Measurements from ENCODE around the gene PSMB8.
A peak's percentile ranks its signal among the peaks of the same experiment; 100 is the strongest.

PSMB8 gene

GRCh38 chr6:32825966-32826365 is 17.9 kb downstream of the PSMB8 start:
- Histone ChIP-seq H3K9me3 (ENCODE audit: low read length) (no peaks in the 10 kb centered on the region), H3K79me2 (ENCODE audit: insufficient read depth, low read length) (no peaks in the 10 kb centered on the region), H3K9me2 (ENCODE audit: low read depth, low read length) (no peaks in the 10 kb centered on the region), H3K4me2 (ENCODE audit: low read length) (no peak overlapping the region), H3K4me3 (ENCODE audit: low read depth, low read length, poor library complexity, severe bottlenecking) (no peak overlapping the region), H3K36me3 (ENCODE audit: insufficient read depth, low read length) (peaks cover 41% of the 10 kb centered on the region), H3K9ac (ENCODE audit: low read length) (no peak overlapping the region), H3F3A (ENCODE audit: insufficient read depth, low read length) (no peaks in the 10 kb centered on the region), H3K4me1 (ENCODE audit: insufficient read depth, low read length, severe bottlenecking) (peaks cover 10% of the 10 kb centered on the region), H3K27me3 (ENCODE audit: insufficient read depth, low read length) (no peaks in the 10 kb centered on the region), H4K20me1 (ENCODE audit: insufficient read depth, low read length) (no peaks in the 10 kb centered on the region), H3K27ac (ENCODE audit: low read depth, low read length, poor library complexity, severe bottlenecking) (no peak overlapping the region), H2AFZ (ENCODE audit: low read length) (no peak overlapping the region)
- peak; percentile 26; the same call in 1 of the 2 replicates for TF ChIP-seq CTCF (IDR thresholded peaks at IDR 0.05; ENCODE audit: low read length)
- TF ChIP-seq EZH2 (IDR thresholded peaks at IDR 0.05; ENCODE audit: borderline replicate concordance, low read length): no peak

- no peaks in the 10 kb centered on the region for H3K9me3 ChIP-seq (ENCODE audit: low read length)
- H3K27ac ChIP-seq (ENCODE audit: low read depth, low read length, poor library complexity, severe bottlenecking): peak overlapping the region; percentile 36
- no peak overlapping the region for H3K4me2 ChIP-seq (ENCODE audit: low read length)
- H3K27me3 ChIP-seq (ENCODE audit: insufficient read depth, low read length): no peaks in the 10 kb centered on the region
- no peaks in the 10 kb centered on the region for H4K20me1 ChIP-seq (ENCODE audit: insufficient read depth, low read length)
- no peaks in the 10 kb centered on the region for H3K79me2 ChIP-seq (ENCODE audit: insufficient read depth, low read length)
- no peaks in the 10 kb centered on the region for H3K36me3 ChIP-seq (ENCODE audit: insufficient read depth, low read length)
- no peak for TF ChIP-seq CTCF (IDR thresholded peaks at IDR 0.05; ENCODE audit: low read length)
- no peak for TF ChIP-seq EZH2 (IDR thresholded peaks at IDR 0.05; ENCODE audit: borderline replicate concordance, low read length)
- peaks cover 72% of the 10 kb centered on the region for H3K4me1 ChIP-seq (ENCODE audit: insufficient read depth, low read length, severe bottlenecking)
- no peaks in the 10 kb centered on the region for H3F3A ChIP-seq (ENCODE audit: insufficient read depth, low read length)
- H2AFZ ChIP-seq (ENCODE audit: low read length): no peak overlapping the region
- H3K9ac ChIP-seq (ENCODE audit: low read length): no peak overlapping the region
- H3K9me2 ChIP-seq (ENCODE audit: low read depth, low read length): no peaks in the 10 kb centered on the region
- H3K4me3 ChIP-seq (ENCODE audit: low read depth, low read length, poor library complexity, severe bottlenecking): no peak overlapping the region
Observed at GRCh38 chr6:32819729-32820128, 24.1 kb downstream of the PSMB8 start.

- Histone ChIP-seq H2AFZ (ENCODE audit: low read length) (no peak overlapping the region), H3K4me1 (ENCODE audit: insufficient read depth, low read length, severe bottlenecking) (peaks cover 74% of the 10 kb centered on the region), H3K9me2 (ENCODE audit: low read depth, low read length) (no peaks in the 10 kb centered on the region), H3K79me2 (ENCODE audit: insufficient read depth, low read length) (no peaks in the 10 kb centered on the region), H3K4me2 (ENCODE audit: low read length) (no peak overlapping the region; the same call in 1 of the 2 replicates), H3K9me3 (ENCODE audit: low read length) (no peaks in the 10 kb centered on the region), H3K4me3 (ENCODE audit: low read depth, low read length, poor library complexity, severe bottlenecking) (no peak overlapping the region), H3K27me3 (ENCODE audit: insufficient read depth, low read length) (no peaks in the 10 kb centered on the region), H4K20me1 (ENCODE audit: insufficient read depth, low read length) (no peaks in the 10 kb centered on the region), H3K9ac (ENCODE audit: low read length) (no peak overlapping the region), H3K27ac (ENCODE audit: low read depth, low read length, poor library complexity, severe bottlenecking) (peak overlapping the region; percentile 36), H3K36me3 (ENCODE audit: insufficient read depth, low read length) (peaks cover 5% of the 10 kb centered on the region; the same call in 1 of the 2 replicates), H3F3A (ENCODE audit: insufficient read depth, low read length) (no peaks in the 10 kb centered on the region)
- TF ChIP-seq CTCF (IDR thresholded peaks at IDR 0.05; ENCODE audit: low read length): no peak
- no peak for TF ChIP-seq EZH2 (IDR thresholded peaks at IDR 0.05; ENCODE audit: borderline replicate concordance, low read length)
Observed at GRCh38 chr6:32818867-32819266, 25.0 kb downstream of the PSMB8 start.

All from OCI-LY1 (cell line).